GM19468 (cell line): ENCODE results near the gene CPM.

Experiments
- ATAC-seq: cut with Tn5 transposase; IDR thresholded peaks from one replicate; pipeline ENCODE4 v1.9.1; 2021; ENCODE audit warnings: mild to moderate bottlenecking, moderate library complexity, moderate number of reproducible peaks; ENCODE audit not compliant: unreplicated experiment; ENCODE audit errors: extremely low read depth

Gene CPM

GRCh38 chr12:68910128-68910527 lies 22.8 kb downstream of the CPM start:
- ATAC-seq, result no peak

- no peak for ATAC-seq
These were observed 24.9 kb downstream of the CPM start for GRCh38 chr12:68908076-68908475.

DNA sequence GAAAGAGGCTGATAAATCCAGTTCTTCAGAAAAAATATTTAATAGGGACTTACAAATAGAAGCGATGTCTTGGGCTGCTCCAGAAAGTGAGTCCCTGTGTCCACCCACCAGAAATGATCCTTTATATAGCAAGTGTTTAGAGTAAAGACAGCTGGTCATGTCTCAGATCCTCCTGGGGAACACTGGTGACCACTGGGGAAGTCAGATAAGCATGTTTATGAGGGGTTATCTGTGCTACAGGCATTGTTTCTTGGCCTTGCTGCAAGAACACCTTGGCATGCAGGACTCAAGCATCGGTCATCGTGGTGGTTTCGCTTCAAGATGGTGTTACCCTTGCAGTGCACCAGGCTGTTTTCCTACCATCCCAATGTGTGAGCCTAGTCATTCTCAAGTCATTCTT lies 27.2 kb downstream of the CPM start:
- ATAC-seq, result no peak

- no peak for ATAC-seq
These were observed 28.5 kb downstream of the CPM start for GRCh38 chr12:68904351-68904962.

DNA sequence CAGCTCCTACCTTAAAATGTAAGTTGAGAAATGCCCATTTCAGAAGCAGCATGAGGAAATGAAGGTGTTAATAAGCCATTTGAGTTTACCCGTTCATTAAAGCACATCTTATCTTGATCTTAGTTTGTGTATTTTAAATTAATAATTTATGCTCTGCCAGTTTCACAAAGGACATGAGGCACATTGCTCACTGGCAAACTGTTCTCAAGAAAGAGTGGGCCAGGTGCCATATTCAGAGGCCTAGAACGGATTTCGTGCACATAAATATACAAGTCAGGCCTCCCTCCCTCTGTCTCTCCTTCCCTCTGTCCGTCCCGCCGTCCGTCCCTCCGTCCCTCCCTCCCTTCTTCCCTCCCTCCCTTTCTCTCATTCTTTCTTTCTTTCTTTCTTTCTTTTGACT lies 29.5 kb downstream of the CPM start:
- ATAC-seq, result no peak

DNA sequence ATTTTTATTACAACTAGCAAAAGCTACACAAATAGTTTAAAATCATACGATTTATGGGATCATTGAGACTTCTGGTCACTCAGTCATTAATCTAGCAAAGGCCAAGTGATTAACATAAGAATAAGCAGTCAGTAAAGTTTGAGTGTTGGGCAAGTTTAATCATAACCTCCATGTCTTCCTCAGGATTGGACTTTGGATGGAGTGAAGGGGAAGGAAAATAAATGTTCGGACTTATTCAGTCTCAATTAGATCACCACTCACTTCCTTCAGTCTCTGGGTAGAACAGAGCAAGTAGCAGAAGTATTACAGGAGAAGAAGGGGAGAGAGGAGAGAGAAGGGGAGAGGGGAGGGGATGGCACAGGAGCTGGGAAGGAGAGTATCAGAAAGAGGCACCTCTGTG lies 31.4 kb downstream of the CPM start:
- ATAC-seq, result no peak

DNA sequence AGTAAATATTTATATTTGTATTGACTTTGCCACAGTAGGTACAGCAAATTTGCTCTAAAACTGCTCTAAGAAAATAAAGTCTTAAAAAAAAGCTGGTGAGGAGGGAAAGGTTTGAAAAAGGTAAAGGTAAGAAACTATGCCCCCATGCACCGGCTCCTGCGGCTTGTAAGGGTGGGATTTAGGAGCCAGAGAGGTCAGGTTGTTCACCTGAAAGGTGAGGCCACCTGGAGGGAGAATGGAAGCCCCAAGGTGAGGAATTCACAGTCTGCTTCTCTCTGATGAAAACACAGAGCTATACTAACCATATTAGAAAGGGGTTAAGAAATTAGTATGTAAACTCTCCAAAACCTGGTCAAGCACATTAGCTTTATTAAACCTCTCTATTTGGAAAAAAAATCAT lies 31.8 kb downstream of the CPM start:
- no peak for ATAC-seq

- no peak for ATAC-seq
These were observed 32.7 kb downstream of the CPM start for GRCh38 chr12:68900241-68900640.

- no peak for ATAC-seq
These were observed 33.7 kb downstream of the CPM start for GRCh38 chr12:68899251-68899771.

DNA sequence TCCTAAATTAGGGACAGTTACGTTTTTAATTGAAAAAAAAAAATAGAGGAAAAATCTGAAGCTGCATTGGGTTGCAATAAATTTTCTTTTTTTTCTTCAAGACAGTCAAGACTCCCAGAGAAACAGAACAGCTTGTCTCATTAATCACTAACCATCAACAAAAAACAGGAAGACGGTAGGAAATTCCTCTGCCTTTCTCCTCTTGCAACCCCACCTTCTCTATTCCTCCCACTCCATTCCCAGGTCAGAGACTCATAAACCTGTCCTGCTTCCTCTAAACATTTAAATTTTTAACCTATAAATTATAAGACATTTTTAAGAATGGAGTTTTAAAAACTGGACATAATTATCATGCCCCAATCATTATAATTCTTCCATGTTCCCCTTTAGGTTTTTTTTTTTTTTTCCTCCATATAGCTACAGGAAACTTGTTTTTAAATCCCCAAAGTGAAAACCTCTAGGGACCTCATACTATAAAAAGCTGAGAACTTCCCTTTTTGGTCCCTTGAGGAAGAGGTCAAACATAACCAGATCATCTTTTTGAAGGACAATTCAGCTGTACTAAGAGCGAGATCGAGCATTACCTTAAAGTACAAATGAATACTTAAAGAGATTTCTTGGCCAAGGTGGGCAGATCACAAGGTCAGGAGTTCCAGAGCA lies 36.0 kb downstream of the CPM start:
- no peak for ATAC-seq

- ATAC-seq, result no peak
These were observed 38.6 kb downstream of the CPM start for GRCh38 chr12:68894276-68894855.

DNA sequence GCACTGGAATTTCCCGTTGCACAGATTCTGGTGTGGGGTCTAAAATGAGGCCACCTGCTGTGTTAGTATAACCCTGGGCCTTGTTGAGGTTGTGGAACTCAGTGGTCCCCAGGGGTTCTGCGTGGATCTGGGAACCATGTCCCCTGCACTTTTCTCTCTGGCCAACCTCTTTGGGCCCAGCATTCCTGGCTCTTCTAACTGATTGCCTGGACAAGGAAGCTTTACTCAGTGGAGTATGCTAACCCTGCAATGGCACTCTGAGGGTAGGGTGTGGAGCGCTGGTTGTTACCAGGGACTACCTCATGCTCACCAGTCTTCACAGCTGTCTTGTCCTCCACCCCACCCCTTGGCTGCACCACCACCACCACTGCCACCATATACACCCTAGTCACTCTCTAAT lies 39.2 kb downstream of the CPM start:
- no peak for ATAC-seq

- no peak for ATAC-seq
These were observed 39.8 kb downstream of the CPM start for GRCh38 chr12:68893201-68893600.

GRCh38 chr12:68891141-68891540 lies 41.8 kb downstream of the CPM start:
- ATAC-seq, result no peak

- no peak for ATAC-seq
These were observed 42.3 kb downstream of the CPM start for GRCh38 chr12:68890701-68891113.

DNA sequence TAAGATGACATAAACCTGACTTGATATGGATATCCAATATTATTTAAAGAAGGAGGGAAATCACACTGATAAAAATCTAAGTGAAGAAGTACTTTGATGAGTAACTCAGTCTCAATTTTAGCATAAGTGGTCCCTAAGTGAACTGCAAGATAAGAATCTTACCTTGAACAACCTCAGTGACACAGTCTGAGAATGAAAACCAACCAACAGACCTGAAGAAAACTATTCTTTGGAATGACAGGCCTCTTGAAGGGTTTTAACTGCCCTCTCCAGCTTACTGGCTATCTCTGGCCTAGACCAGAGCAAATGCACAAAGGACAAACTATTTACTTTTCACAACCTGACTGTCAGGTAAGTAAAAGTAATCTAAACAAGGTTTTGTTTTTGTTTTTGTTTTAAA lies 44.7 kb downstream of the CPM start:
- ATAC-seq, result no peak

DNA sequence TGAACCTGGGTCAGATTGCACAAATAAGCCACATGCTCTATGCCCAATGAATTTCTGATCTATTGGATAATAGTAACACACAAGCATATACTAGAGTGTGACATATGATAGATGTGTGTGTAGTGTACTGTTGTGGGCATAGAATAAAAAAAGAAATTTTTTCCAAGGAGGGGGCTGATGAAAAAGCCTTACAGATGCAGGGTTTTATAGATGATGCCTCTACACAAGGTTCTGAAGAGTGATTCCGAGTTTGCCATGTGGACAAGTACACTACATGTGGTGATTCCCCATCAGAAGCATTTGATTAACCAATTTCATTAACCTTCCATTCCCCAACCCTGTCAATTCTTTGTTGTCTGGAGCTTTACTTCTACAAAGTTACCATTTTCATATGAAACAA lies 45.3 kb downstream of the CPM start:
- no peak for ATAC-seq

- ATAC-seq, result no peak
These were observed 46.1 kb downstream of the CPM start for GRCh38 chr12:68886636-68887572.

DNA sequence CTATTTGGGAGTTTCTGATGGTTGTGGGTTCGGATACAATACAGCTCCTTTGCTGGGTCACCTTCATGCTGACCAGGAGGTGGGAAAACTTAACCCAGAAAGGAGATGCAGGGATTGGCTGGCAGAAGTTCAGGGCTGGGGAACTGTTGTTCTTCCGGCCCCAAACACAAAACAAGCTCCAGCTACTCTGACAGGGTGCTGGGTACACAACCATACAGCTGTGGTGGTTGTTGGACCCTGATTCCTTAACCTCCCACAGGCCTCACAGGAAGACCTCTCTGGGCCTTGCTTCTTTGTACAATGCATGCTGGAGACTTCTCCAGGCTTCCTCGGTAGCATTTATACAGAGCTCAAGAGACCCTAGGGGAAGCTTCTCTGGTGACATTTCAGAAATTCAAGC lies 47.6 kb downstream of the CPM start:
- ATAC-seq, result no peak

DNA sequence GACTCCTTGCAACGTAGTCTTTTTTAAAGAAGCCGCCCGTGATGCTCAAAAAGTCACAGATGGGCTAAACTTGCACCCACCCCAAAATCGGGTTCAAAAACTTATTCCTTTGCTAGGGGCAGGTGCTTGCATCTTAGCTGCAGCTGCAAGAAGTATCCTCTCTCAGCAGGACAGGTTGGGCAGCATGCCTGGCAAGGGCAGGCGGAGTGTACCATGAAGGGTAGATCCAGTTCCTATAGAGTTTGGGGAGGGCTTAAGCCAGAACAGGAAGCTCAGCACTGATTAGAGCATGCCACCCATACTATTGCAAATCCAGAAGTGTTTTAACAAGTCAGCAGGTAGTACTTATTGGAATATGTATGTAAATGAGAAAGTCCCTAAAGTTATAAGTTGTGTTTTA lies 48.7 kb downstream of the CPM start:
- no peak for ATAC-seq

- ATAC-seq, result no peak
These were observed 49.8 kb downstream of the CPM start for GRCh38 chr12:68883151-68883550.
